GM18511 (cell line): ENCODE data around the gene COQ7.

Experiments used
- ATAC-seq: cut with Tn5 transposase; IDR thresholded peaks from one replicate; pipeline ENCODE4 v1.9.1; 2021; ENCODE audit warnings: mild to moderate bottlenecking, moderate library complexity; ENCODE audit not compliant: unreplicated experiment

The COQ7 gene

DNA sequence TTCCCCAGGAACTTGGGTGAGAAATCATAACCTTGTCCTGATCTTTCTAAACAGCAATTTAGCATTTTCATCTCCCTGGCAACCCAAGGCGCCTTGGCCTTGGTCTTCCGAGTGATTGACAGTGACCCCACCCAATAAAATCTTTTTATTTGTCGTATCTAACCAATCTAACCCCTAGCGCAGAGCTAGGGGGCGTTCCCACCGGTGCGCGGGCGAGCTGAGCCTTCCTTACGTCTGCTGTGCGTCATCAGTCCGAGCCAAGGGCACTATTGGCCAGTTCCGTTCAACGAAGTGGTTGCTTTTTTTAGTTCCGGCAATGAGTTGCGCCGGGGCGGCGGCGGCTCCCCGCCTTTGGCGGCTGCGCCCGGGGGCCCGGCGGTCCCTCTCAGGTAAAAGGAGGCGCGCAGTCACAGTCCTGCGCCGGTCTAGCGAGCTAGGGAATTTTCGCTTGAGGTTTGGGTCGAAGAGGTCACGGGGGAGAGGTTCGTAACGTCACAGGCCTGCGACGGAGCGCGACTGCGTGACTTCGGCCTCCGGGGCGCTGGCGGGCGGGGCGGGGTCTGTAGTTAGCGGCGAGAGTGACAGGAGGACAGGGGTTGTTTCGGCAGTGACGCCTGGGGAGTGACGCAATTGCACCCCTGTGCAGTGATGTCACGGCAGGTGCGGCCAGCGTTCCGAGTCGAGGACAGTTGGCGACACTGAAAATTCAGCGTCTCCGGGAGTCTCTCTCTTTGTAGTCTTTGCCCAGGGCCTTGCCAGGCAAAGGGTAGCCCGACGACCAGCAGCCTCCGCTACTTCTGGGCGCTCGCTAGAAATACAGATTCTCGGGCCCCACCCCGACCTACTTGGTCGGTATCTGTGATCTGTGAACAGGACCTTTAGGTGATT is at the start of gene COQ7:
Gene COQ7, plus strand, starts transcription at position 266 of the 888 bp plus-strand sequence. Its CDS starts 51 bp downstream, at position 317.
- ATAC-seq, result peak; percentile 90

- ATAC-seq, result no peak
Observed at GRCh38 chr16:19020689-19021088, 46.7 kb upstream of the COQ7 start.

DNA sequence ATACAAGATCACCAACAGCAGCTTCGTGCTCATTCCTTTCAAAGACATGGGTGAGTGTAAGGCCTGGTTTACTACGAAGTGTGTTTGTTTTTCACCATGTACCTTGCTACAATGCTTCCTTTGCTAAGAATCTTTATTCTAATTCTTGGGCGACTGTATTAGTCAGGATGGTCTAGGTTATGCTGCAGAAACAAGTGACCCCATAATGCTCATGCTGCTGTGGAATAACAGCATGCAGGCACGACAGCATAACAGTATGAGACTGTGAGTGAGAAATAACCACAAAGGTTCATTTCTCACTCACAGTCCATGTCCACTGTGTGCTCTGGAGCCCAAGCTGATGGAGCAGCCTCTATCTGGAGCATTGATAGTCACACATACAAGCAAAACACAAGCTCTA is 45.7 kb upstream of the COQ7 start:
- no peak for ATAC-seq

- ATAC-seq, result no peak
Observed at GRCh38 chr16:19027416-19027815, 40.0 kb upstream of the COQ7 start.

DNA sequence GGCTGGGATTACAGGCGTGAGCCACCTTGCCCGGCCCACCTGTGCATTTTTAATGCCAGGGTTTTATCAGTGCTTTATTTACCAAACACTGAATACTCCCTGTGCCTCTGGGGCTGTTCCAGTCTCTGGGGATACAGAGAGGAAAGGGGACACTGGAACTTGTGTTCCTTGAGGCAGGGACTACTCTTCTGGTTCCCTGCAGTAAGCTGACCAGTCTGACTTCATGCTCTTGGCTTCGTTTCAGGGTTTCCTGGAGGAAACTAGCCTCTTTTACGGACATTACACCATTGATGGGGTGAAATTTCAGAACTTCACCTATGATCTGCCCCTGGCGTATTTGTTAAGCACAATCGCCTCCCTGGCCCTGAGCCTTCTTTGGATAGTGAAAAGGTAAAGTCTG is 37.4 kb upstream of the COQ7 start:
- ATAC-seq, result no peak

- ATAC-seq, result no peak
Observed at GRCh38 chr16:19031738-19032137, 35.7 kb upstream of the COQ7 start.

GRCh38 chr16:19033761-19034160 is 33.7 kb upstream of the COQ7 start:
- no peak for ATAC-seq

DNA sequence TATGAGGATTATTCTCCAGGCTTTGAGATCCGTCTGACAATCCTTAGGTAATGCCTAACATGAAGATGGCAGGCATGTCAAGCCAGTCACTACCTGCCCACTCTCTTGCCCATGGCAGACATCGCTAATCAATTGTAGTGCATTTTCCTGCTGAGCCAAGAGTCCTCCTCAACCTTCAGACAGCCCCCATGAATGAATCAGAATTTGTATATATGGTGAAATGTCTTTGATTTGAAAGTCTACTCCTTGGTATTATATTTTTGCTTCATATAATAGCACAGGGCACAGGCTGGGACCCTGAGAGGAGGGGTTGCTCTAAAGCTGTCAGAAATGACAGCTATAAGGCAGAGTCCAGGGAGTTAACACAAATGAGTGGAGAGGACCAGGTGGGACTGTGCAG is 27.0 kb upstream of the COQ7 start:
- no peak for ATAC-seq

GRCh38 chr16:19044769-19045168 is 22.6 kb upstream of the COQ7 start:
- ATAC-seq, result no peak

DNA sequence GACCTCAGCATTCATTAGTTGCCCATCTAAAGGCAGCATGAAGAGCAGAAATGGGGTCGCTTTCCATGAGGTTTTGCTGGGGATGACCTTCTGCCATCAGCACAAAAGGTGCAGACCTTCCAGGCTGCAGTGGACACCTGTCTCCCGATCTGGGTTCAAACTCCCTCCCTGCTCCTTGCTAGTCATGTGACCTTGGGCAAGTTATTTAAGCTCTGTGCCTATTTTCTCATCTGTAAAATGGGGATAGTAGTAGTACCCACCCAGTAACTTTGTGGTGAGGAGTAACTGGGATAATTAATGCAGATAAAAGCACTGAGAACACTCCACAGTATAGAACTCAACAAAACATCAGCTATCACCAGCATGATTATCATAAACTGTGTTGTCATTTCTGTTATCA is 21.4 kb upstream of the COQ7 start:
- ATAC-seq, result no peak

GRCh38 chr16:19062706-19063105 is 4.7 kb upstream of the COQ7 start:
- no peak for ATAC-seq

GRCh38 chr16:19066988-19067348 is 446 bp upstream of the COQ7 start:
- ATAC-seq, result no peak

GRCh38 chr16:19068237-19068815 is 912 bp downstream of the COQ7 start:
- ATAC-seq, result no peak

DNA sequence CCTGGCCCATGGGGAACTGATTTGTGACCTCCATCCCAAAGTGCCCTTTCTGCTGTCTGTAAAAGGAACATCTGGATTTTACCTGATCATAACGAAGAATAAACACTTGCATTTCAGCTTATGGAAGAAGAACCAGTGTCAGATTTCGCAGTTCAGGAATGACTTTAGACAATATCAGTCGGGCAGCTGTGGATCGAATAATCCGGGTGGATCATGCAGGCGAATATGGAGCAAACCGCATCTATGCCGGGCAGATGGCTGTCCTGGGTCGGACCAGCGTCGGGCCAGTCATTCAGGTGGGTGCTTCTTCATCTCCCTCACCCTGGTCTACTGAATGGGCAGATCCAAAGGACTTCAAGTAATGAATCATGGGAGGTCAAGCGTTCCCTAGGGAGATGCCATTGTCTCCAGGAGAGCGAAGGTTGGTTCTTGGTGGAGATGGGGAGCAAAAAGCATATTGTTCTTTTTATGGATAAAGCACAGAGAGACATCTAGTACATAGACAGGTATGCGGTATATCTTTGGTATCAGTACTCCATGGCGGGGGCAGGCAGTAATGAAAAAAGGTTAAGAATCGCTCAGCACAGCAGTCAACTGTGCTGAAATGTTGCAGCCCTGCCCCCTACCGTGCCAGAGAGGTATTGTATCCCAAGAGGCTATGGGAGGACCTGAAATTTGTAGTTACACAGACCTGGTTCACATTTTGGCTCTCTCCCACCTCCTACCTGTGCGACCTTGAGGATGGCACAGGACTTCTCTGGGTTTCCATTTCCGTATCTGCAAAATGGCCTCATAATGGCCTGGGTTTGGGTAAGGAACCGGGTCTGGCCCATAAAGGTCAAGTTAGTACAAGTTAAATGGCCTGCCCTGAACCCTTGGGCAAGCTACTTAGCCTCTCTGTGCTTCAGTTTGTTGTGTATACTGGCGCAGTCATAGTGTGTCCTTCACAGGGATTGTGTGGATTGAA is 4.7 kb downstream of the COQ7 start:
- ATAC-seq, result no peak

- no peak for ATAC-seq
Observed at GRCh38 chr16:19073344-19073743, 5.9 kb downstream of the COQ7 start.

DNA sequence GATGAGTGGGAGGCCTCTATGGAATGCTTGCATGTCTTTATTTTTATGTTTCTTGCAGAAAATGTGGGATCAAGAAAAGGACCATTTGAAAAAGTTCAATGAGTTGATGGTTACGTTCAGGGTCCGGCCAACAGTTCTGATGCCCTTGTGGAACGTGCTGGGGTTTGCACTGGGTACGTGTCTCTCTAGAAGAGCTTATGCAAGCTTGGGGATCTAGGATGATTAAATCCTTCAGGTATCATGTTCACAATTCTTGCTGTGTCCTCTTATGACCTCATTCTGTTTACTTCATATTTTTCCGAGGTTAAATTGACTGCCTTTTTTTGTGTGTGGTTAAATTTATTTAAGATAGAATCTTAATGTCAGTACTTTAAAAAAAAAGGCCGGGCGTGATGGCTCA is 6.4 kb downstream of the COQ7 start:
- no peak for ATAC-seq

- ATAC-seq, result no peak
Observed at GRCh38 chr16:19075511-19075910, 8.1 kb downstream of the COQ7 start.

- ATAC-seq, result no peak
Observed at GRCh38 chr16:19077879-19078278, 10.5 kb downstream of the COQ7 start.

GRCh38 chr16:19083670-19084069 is 16.3 kb downstream of the COQ7 start:
- no peak for ATAC-seq

DNA sequence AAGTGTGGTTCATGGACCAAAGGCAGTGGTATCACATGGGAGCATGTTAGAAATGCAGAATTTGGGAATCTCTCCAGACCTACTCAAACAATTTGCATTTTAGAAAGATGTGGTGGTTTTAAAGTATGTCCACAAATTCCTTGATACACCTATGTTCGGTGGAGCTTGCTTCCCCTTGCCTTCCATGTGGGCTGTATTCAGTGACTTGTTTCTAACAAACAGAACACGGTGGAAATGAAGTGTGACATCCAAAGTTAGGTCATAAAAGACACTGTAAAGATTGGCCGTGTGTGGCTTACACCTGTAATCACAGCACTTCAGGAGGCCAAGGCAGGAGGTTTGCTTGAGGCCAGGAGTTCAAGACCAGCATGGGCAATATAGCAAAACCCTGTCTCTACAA is 16.7 kb downstream of the COQ7 start:
- ATAC-seq, result no peak

DNA sequence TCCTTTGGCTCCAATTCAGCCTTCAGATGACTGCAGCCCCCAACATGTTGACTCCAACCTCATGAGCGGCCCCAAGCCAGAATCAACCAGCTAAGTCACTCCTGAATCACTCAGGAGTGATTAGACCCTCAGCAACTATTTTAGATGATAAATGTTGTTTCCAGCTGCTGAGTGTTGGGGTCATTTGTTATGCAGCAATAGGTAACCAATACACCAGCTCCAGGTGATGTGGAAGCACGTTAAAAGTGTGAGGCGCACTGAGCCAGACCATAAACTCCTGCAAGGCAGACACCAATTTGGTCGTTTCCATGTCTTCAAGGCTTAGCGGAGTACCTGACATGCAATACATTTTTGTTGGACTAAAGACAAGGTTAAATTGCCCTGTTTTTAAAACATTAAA is 17.5 kb downstream of the COQ7 start:
- ATAC-seq, result no peak
